H1 (cell line): ENCODE measurements around the gene TEKT3. TPM values are rescaled to one million over a fixed set of nuclear protein-coding genes. Genes with fewer than 3 reads are reported as not detected.

Experiments
- CTCF ChIA-PET: fragments of 300-600 bp; sonication (Branson Sonifier 250); formaldehyde crosslinking; loops from one replicate; lab custom pipeline; 2021; ENCODE audit not compliant: partially characterized antibody; lab: Charles Lee
- POLR2A ChIA-PET: fragments of 300-600 bp; sonication (Branson Sonifier 250); formaldehyde crosslinking; loops from one replicate; lab custom pipeline; 2021; ENCODE audit warnings: inconsistent platforms; ENCODE audit not compliant: partially characterized antibody; lab: Charles Lee
- DNase-seq, 2 experiments: peaks; one replicate each; pipeline versions ENCODE4 v3.0.0 to v3.0.0-alpha.2; 2010 to 2022; ENCODE audit warnings: low spot score in 2 of 2, low read depth in 1 of 2, mixed read lengths in 1 of 2
- FAIRE-seq: peaks from 2 replicates; lab custom pipeline; 2011; peaks lifted over from hg19 to GRCh38; lab: Jason Lieb, UNC
- H2AFZ ChIP-seq: 2 replicates; pipeline ENCODE4 v1.8.1; 2012; ENCODE audit warnings: low read length, inconsistent platforms
- H2AK5ac ChIP-seq: 2 replicates; pipeline ENCODE4 v1.6.1; 2013; ENCODE audit warnings: low read depth, low read length
- H2BK120ac ChIP-seq: replicated peaks from 2 replicates; pipeline ENCODE3; 2013; ENCODE audit warnings: low read depth, low read length, inconsistent platforms
- H2BK12ac ChIP-seq: 2 replicates; pipeline ENCODE4 v1.6.1; 2013; ENCODE audit warnings: low read depth, low read length
- H2BK15ac ChIP-seq: 2 replicates; pipeline ENCODE4 v1.6.1; 2013; ENCODE audit warnings: low read length
- H2BK20ac ChIP-seq: 2 replicates; pipeline ENCODE4 v1.6.1; 2013; ENCODE audit warnings: low read length
- H2BK5ac ChIP-seq: 2 replicates; pipeline ENCODE4 v1.6.1; 2013; ENCODE audit warnings: low read depth, low read length
- H3K14ac ChIP-seq: 2 replicates; pipeline ENCODE4 v1.6.1; 2013; ENCODE audit warnings: inconsistent platforms; ENCODE audit not compliant: insufficient read length
- H3K18ac ChIP-seq: 2 replicates; pipeline ENCODE4 v1.6.1; 2013; ENCODE audit warnings: low read length; ENCODE audit errors: extremely low read depth
- H3K23ac ChIP-seq: 2 replicates; pipeline ENCODE4 v1.6.1; 2013; ENCODE audit warnings: inconsistent platforms; ENCODE audit not compliant: insufficient read length
- H3K23me2 ChIP-seq: 2 replicates; pipeline ENCODE4 v1.6.1; 2013; ENCODE audit warnings: low read depth, low read length
- H3K27ac ChIP-seq: 2 replicates; pipeline ENCODE4 v1.6.1; 2011; ENCODE audit warnings: low read depth, low read length, inconsistent platforms
- H3K27me3 ChIP-seq, 4 experiments: replicated peaks in 1 of 4; 1 replicate in 1 of 4; 2 replicates in 3 of 4; pipeline versions ENCODE4 v1.6.1 to v1.8.1; 2011 to 2013; ENCODE audit warnings: low read length in 3 of 4, mild to moderate bottlenecking in 3 of 4, inconsistent platforms in 2 of 4, mixed read lengths in 2 of 4, moderate library complexity in 1 of 4; ENCODE audit not compliant: control insufficient read depth in 3 of 4, insufficient read depth in 3 of 4; ENCODE audit errors: extremely low read depth in 1 of 4
- H3K36me3 ChIP-seq, 4 experiments: 2 replicates each; pipeline versions ENCODE4 v1.6.1 to v1.8.1; 2011 to 2013; ENCODE audit warnings: mild to moderate bottlenecking in 4 of 4, low read length in 3 of 4, moderate library complexity in 2 of 4, control low read depth in 1 of 4, inconsistent platforms in 1 of 4; ENCODE audit not compliant: insufficient read depth in 4 of 4, control insufficient read depth in 2 of 4
- H3K4ac ChIP-seq: replicated peaks from 2 replicates; pipeline ENCODE3; 2013; ENCODE audit warnings: low read length, low read depth, mixed read lengths, inconsistent platforms; ENCODE audit not compliant: insufficient read length
- H3K4me1 ChIP-seq, 4 experiments: replicated peaks in 1 of 4; 1 replicate in 1 of 4; 2 replicates in 3 of 4; pipeline versions ENCODE4 v1.6.1 to v1.8.1; 2011 to 2013; ENCODE audit warnings: low read length in 3 of 4, inconsistent platforms in 2 of 4, mixed read lengths in 1 of 4; ENCODE audit not compliant: insufficient read depth in 4 of 4, control insufficient read depth in 3 of 4
- H3K4me2 ChIP-seq, 2 experiments: 2 replicates each; pipeline versions ENCODE4 v1.6.1 to v1.8.1; 2011 to 2013; ENCODE audit warnings: low read depth in 2 of 2, low read length in 2 of 2, control low read depth in 1 of 2, inconsistent platforms in 1 of 2, mild to moderate bottlenecking in 1 of 2; ENCODE audit not compliant: insufficient read depth in 1 of 2
- H3K4me3 ChIP-seq, 4 experiments: fragments of 200-600, 300-600 bp in 1 of 4; sonication (generic), shearing (Covaris generic), sonication (Bioruptor Twin) in 1 of 4; 2 replicates each; pipeline versions ENCODE4 v1.5.1 to v1.8.1; 2011 to 2016; ENCODE audit warnings: low read length in 4 of 4, low read depth in 3 of 4, control low read depth in 2 of 4, inconsistent platforms in 2 of 4, mild to moderate bottlenecking in 2 of 4, mixed read lengths in 1 of 4, moderate library complexity in 1 of 4; ENCODE audit not compliant: insufficient read depth in 2 of 4; ENCODE audit errors: extremely low read depth in 1 of 4
- H3K56ac ChIP-seq: replicated peaks from 2 replicates; pipeline ENCODE3; 2013; ENCODE audit warnings: low read depth, mild to moderate bottlenecking, mixed read lengths, low read length, inconsistent platforms; ENCODE audit not compliant: insufficient read length
- H3K79me1 ChIP-seq: 2 replicates; pipeline ENCODE4 v1.6.1; 2013; ENCODE audit warnings: low read depth, low read length, control low read depth
- H3K79me2 ChIP-seq, 2 experiments: 2 replicates each; pipeline versions ENCODE4 v1.6.1 to v1.8.1; 2012 to 2013; ENCODE audit warnings: low read length in 2 of 2, mild to moderate bottlenecking in 2 of 2, inconsistent platforms in 1 of 2; ENCODE audit not compliant: insufficient read depth in 2 of 2, control insufficient read depth in 1 of 2
- H3K9ac ChIP-seq, 4 experiments: replicated peaks in 1 of 4; 1 replicate in 1 of 4; 2 replicates in 3 of 4; pipeline versions ENCODE4 v1.6.1 to v1.8.1; 2011 to 2013; ENCODE audit warnings: low read depth in 3 of 4, low read length in 3 of 4, control low read depth in 2 of 4, mild to moderate bottlenecking in 2 of 4, moderate library complexity in 2 of 4, inconsistent platforms in 1 of 4; ENCODE audit errors: extremely low read depth in 1 of 4
- H3K9me3 ChIP-seq, 2 experiments: 2 replicates each; pipeline versions ENCODE4 v1.6.1 to v1.8.1; 2012 to 2013; ENCODE audit warnings: mild to moderate bottlenecking in 2 of 2, moderate library complexity in 2 of 2, control low read depth in 1 of 2, inconsistent platforms in 1 of 2, low read depth in 1 of 2, low read length in 1 of 2, mixed read lengths in 1 of 2; ENCODE audit not compliant: insufficient read depth in 2 of 2
- H4K20me1 ChIP-seq, 2 experiments: replicated peaks in 1 of 2; 2 replicates each; pipeline versions ENCODE3 to v1.8.1; 2011 to 2013; ENCODE audit warnings: inconsistent platforms in 2 of 2, low read length in 2 of 2, mild to moderate bottlenecking in 1 of 2; ENCODE audit not compliant: insufficient read depth in 2 of 2, control insufficient read depth in 1 of 2
- H4K5ac ChIP-seq: 2 replicates; pipeline ENCODE4 v1.6.1; 2013; ENCODE audit warnings: low read length, low read depth, mixed read lengths, inconsistent platforms; ENCODE audit not compliant: insufficient read length
- H4K8ac ChIP-seq: 2 replicates; pipeline ENCODE4 v1.8.0; 2013; ENCODE audit warnings: mild to moderate bottlenecking, moderate library complexity, low read length, inconsistent platforms; ENCODE audit not compliant: insufficient read depth; ENCODE audit errors: extremely low read depth
- H4K91ac ChIP-seq: replicated peaks from 2 replicates; pipeline ENCODE3; 2013; ENCODE audit warnings: low read length, mixed read lengths, inconsistent platforms; ENCODE audit not compliant: insufficient read length
- BCL11A ChIP-seq, 2 experiments: IDR thresholded peaks; one replicate each; pipeline ENCODE4 v1.6.1; 2011; ENCODE audit warnings: low read depth in 2 of 2, low read length in 2 of 2, mild to moderate bottlenecking in 2 of 2
- BRCA1 ChIP-seq: IDR thresholded peaks from 2 replicates; pipeline ENCODE4 v1.6.1; 2012; ENCODE audit warnings: low read depth, low read length, improper control_type of control experiment
- CBX5 ChIP-seq: fragments of 300-800, 300-1000 bp; sonication (generic); IDR thresholded peaks from 2 replicates; pipeline ENCODE4 v1.7.1; 2016; ENCODE audit warnings: antibody characterized with exemption, low read length, low read depth
- CHD2 ChIP-seq: IDR thresholded peaks from 2 replicates; pipeline ENCODE4 v1.6.1; 2012; ENCODE audit warnings: low read length, improper control_type of control experiment
- CTBP2 ChIP-seq: IDR thresholded peaks from 2 replicates; pipeline ENCODE4 v1.7.0; 2011; ENCODE audit warnings: borderline replicate concordance, mild to moderate bottlenecking, moderate library complexity, mixed read lengths, low read length; ENCODE audit not compliant: insufficient read depth, insufficient read length
- KDM1A ChIP-seq: fragments of 200-600, 300-600 bp; sonication (generic); IDR thresholded peaks from 2 replicates; pipeline ENCODE4 v1.7.1; 2016; ENCODE audit warnings: mild to moderate bottlenecking, low read length, borderline replicate concordance
- MAFK ChIP-seq: IDR thresholded peaks from 2 replicates; pipeline ENCODE4 v1.6.1; 2012; ENCODE audit warnings: low read depth, mild to moderate bottlenecking, improper control_type of control experiment, low read length
- RBBP5 ChIP-seq: IDR thresholded peaks from 2 replicates; pipeline ENCODE4 v1.7.1; 2012; ENCODE audit warnings: low read depth, mild to moderate bottlenecking, inconsistent platforms, low read length, moderate library complexity, borderline replicate concordance
- RNF2 ChIP-seq: fragments of 200-900, 300-1000 bp; sonication (generic); IDR thresholded peaks from 2 replicates; pipeline ENCODE4 v1.7.1; 2016; ENCODE audit warnings: borderline replicate concordance, low read depth, mild to moderate bottlenecking, antibody characterized with exemption, low read length; ENCODE audit not compliant: poor library complexity, severe bottlenecking; ENCODE audit errors: missing control alignments
- RXRA ChIP-seq: IDR thresholded peaks from 2 replicates; pipeline ENCODE4 v1.6.1; 2011; ENCODE audit warnings: low read depth, mild to moderate bottlenecking, low read length, moderate library complexity; ENCODE audit not compliant: insufficient read depth
- SP1 ChIP-seq: IDR thresholded peaks from 2 replicates; pipeline ENCODE4 v1.6.1; 2011; ENCODE audit warnings: low read depth, low read length
- SUZ12 ChIP-seq: fragments of 200-600 bp; sonication (generic); IDR thresholded peaks from 2 replicates; pipeline ENCODE4 v1.6.1; 2012; ENCODE audit warnings: mild to moderate bottlenecking, inconsistent platforms, low read length, moderate library complexity, mixed read lengths
- USF2 ChIP-seq: IDR thresholded peaks from 2 replicates; pipeline ENCODE4 v1.6.1; 2011; ENCODE audit warnings: low read length, improper control_type of control experiment
- WGBS, 2 experiments: shearing (Covaris generic) in 1 of 2; methylation state at CpG; one replicate each; pipeline versions ENCODE4 v1.1.6 to v1.1.7; 2013 to 2015; ENCODE audit warnings: low lambda C conversion rate in 2 of 2, mixed read lengths in 2 of 2, inconsistent platforms in 1 of 2, low coverage in 1 of 2, missing lambda C conversion rate in 1 of 2; ENCODE audit not compliant: insufficient replicate concordance in 2 of 2, insufficient coverage in 1 of 2, insufficient read length in 1 of 2; ENCODE audit errors: extremely low coverage in 1 of 2, missing lambda C conversion rate in 1 of 2; 5-methylcytosine and 5-hydroxymethylcytosine counted together
- polyA plus RNA-seq, 7 experiments: library from polyadenylated mRNA; depleted of rRNA in 3 of 7; stranded (reverse) in 5 of 7; unstranded in 2 of 7; fragments of >200 nt in 5 of 7; fragments of 200-250 nt in 2 of 7; gene quantifications; 1 replicate in 5 of 7; 2 replicates in 1 of 7; 4 replicates in 1 of 7; pipeline versions ENCODE4 v1.2.1 to v1.2.3, GENCODE V29; 2011 to 2013; ENCODE audit warnings: missing spikeins in 2 of 7, mixed read lengths in 2 of 7
- total RNA-seq: library from RNA; stranded (reverse); fragmentation: NEBNext Ultra II Directional; extraction: Animal tissue kit (Norgen Biotek cat#: 25700); gene quantifications from 2 replicates; pipeline ENCODE4 v1.2.1, GENCODE V29; 2021

TEKT3 gene
- total and polyA plus RNA-seq, 2 of the 8 experiments (the other 6 are each of a cell fraction or from before 2014, with no cell fraction given): 2.2 to 2.9 TPM

- H2BK20ac ChIP-seq: no peak overlapping the region
- H3K9me3 ChIP-seq: no peaks in the 10 kb centered on the region
- no peaks in the 10 kb centered on the region for H3K4me1 ChIP-seq
- CTCF ChIA-PET: interaction anchor here (1.3 kb wide), 1 partner anchor 11 kb away, joined by 7 read pairs; no protein-coding TSS in a partner anchor
- H3K56ac ChIP-seq: no peak overlapping the region
- H3K4me2 ChIP-seq: no peak overlapping the region
- H3K9ac ChIP-seq: no peak overlapping the region
- DNase-seq (no peak), FAIRE-seq (no peak)
- H3K4ac ChIP-seq: no peak overlapping the region
- H4K5ac ChIP-seq: no peak overlapping the region
- no peaks in the 10 kb centered on the region for H4K20me1 ChIP-seq
- H3K4me3 ChIP-seq: no peak overlapping the region
- no peaks in the 10 kb centered on the region for H3K27me3 ChIP-seq
- no peak overlapping the region for H3K27ac ChIP-seq
- POLR2A ChIA-PET: no interaction called here
- H4K91ac ChIP-seq: no peak overlapping the region
- WGBS, 2 experiments: 80% methylated on average over 3 of the region's 3 CpGs; no CpG with 5 or more reads in 1 of the 2 experiments
- no peak overlapping the region for H2BK5ac ChIP-seq
- no peak overlapping the region for H2BK15ac ChIP-seq
- no peaks in the 10 kb centered on the region for H3K79me2 ChIP-seq
- no peak overlapping the region for H2BK12ac ChIP-seq
- no peaks in the 10 kb centered on the region for H3K79me1 ChIP-seq
- no peak overlapping the region for H2AFZ ChIP-seq
- no peak overlapping the region for H3K23ac ChIP-seq
- no peak overlapping the region for H4K8ac ChIP-seq
- no peak overlapping the region for H3K14ac ChIP-seq
- H3K36me3 ChIP-seq: no peaks in the 10 kb centered on the region
- no peak overlapping the region for H3K18ac ChIP-seq
- no peak overlapping the region for H2AK5ac ChIP-seq
- no peak overlapping the region for H2BK120ac ChIP-seq
- no peaks in the 10 kb centered on the region for H3K23me2 ChIP-seq
- TF ChIP-seq MAFK (no peak), BRCA1 (no peak), RXRA (no peak), CHD2 (no peak), SUZ12 (no peak), USF2 (no peak), SP1 (no peak), CTBP2 (no peak), RNF2 (no peak), CBX5 (no peak), RBBP5 (no peak), BCL11A (IDR thresholded peaks at IDR 0.05; ENCODE audit: low read depth in 2 of 2, low read length in 2 of 2) (no peak), KDM1A (no peak)
Measured at GRCh38 chr17:15303268-15303667, 38.1 kb downstream of the TEKT3 start.
